ENCODE measurements around the gene SETD3.
"Not testable (repeated sequence)": the region's sequence is repeated elsewhere in the genome, so short reads cannot be mapped to it uniquely, and the experiment has no call there.

Gene SETD3

GRCh38 chr14:99360774-99361595 is 119.7 kb downstream of the SETD3 start:
- DNase-seq (ENCODE audit: low read depth in 2 of 2) = no peak

- no peak for DNase-seq (ENCODE audit: low read depth in 2 of 2)
Observed at GRCh38 chr14:99359906-99360305, 120.8 kb downstream of the SETD3 start.

DNA sequence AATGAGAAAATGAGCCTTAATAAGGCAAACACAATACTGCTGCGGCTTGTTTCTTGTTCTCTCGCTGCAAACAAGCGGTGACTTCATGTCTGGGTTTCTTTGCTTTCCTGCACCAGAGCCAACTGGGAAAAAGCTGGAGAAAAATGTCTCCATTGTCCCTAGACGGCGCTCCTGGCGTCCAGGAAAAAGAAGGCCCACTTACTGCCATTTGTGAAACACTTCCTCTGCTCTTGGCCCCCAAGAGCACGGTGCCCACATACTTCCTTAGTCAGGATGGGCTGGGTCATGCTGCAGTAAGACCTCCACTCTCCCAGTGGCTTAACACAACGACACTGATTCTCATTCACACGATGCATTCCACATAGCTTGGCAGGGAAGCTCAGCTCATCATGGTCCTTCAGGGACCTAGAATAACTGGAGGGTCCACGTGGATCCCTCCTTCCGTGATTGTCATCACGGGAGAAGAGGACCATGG is 122.7 kb downstream of the SETD3 start:
- DNase-seq (ENCODE audit: low read depth in 2 of 2) = no peak

DNA sequence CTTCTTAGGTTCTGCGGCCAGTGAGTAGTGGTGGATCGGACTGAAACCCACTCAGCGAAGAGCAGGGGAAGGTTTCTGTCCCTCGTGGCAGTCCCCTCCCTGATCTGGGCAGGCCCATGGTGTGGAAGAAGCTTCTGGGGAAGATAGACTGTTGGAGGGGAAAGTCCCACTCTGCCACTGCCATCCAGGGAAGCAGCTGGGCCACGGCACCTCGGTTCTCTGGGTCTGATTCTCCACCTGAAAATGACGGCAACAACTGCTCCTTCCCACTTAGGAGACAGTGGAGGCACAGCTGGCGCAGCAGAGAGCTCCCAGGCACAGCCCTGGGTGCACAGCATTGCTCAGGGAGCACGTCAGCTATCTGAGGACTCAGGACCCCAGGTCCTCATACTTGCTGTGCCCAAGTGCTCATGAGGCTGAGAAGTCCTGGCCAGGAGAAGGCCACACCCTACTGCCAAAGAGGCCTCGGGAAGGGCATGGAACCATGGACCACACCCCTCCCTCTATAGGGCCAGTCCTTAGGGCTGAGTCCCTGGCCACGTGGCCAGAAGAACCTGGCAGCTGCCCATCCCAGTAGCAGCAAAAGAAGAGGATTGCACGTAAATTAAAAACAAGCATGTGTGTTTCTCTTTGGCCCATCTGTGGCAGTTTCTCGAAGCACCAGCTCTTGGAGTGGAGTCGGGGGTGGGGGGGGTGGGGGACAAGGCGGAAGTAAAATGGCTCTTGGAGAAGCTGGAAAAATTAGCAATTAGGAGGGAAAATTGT is 123.3 kb downstream of the SETD3 start:
- no peak for DNase-seq (ENCODE audit: low read depth in 2 of 2)

GRCh38 chr14:99356031-99356608 is 124.5 kb downstream of the SETD3 start:
- DNase-seq (ENCODE audit: low read depth in 2 of 2) = no peak

- no peak for DNase-seq (ENCODE audit: low read depth in 2 of 2)
Observed at GRCh38 chr14:99354166-99354875, 126.3 kb downstream of the SETD3 start.

GRCh38 chr14:99352688-99353280 is 127.9 kb downstream of the SETD3 start:
- DNase-seq (ENCODE audit: low read depth in 2 of 2) = no peak

DNA sequence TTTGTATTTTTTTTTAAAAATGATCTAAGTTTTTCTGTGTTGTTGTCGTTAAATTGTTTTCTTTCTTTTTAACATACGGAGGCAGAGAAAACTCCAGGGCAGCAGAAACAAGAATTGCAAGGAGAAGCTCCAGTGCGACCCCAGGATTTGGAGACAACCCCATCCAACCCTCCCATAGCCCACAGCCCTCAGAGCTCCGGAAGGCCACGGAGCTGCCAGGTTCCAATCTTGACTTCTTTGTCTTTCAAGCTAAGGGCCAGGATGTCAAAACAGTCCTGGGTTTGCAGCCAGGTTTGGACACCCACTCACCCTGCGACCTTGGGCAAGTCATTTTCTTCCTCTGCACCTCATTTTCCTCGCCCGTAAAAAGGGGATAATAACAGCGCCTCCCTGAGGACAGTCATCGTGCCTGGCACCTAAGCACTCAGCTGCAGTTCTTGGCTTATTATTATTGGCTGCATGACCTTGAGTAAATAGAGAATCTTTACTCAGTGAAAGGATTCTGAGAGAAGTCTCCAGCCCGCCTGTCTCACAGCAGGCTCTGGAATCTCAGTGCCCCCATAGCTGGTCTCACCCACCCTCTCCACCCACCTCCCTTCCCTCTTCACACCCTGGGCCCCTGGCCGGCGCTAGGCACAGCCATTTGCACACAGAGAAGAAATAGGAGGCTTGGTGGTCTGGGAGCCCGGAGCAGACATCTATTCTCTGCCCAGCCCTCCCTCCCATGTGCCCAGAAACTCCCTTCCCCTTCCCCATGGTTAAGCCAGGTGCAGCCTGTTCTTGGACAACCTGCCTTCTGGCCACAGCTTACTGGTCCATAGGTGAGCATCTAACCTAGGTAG is 129.3 kb downstream of the SETD3 start:
- DNase-seq (ENCODE audit: low read depth in 2 of 2) = no peak

DNA sequence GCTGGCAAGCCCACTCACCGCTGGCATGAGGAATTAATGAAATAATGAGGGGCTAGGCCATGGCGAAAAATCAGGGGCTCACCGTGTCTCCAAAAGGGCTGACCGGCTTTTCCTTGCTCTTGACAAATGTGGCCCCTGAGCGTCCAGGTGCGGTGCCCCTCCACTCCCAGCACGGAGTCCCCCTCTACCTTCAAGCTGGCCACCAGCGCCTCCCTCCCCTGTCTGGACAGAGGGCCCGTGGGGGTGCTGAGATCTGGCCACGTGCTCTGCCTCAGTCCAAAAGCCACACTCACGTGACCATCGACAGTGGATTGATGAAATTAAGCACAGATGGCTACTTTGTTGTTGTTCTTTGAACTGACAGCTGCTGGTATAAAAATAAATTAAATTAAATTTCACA is 129.9 kb downstream of the SETD3 start:
- DNase-seq (ENCODE audit: low read depth in 2 of 2) = no peak

- no peak for DNase-seq (ENCODE audit: low read depth in 2 of 2)
Observed at GRCh38 chr14:99349721-99350495, 130.8 kb downstream of the SETD3 start.

- DNase-seq (ENCODE audit: low read depth in 2 of 2) = no peak
Observed at GRCh38 chr14:99348816-99349614, 131.6 kb downstream of the SETD3 start.

GRCh38 chr14:99348231-99348630 is 132.4 kb downstream of the SETD3 start:
- DNase-seq (ENCODE audit: low read depth in 2 of 2) = not testable (repeated sequence)

Measured in stimulated activated CD8-positive, alpha-beta memory T cell treated with anti-CD3 and anti-CD28 coated beads, Interleukin-2, amount 100 ng/mL, for 48 hours (primary cell).